GM12864 (cell line): Measurements from ENCODE around the gene PDE1A.

Source experiments
- DNase-seq: peaks from one replicate; pipeline ENCODE4 v3.0.0-alpha.2; 2011; ENCODE audit warnings: low read depth
- H3K4me3 ChIP-seq: 2 replicates; pipeline ENCODE4 v1.5.1; 2011; ENCODE audit warnings: mild to moderate bottlenecking, low read depth, low read length, control low read depth
- CTCF ChIP-seq: IDR thresholded peaks from 2 replicates; pipeline ENCODE4 v1.5.1; 2011; ENCODE audit warnings: low read depth, mild to moderate bottlenecking, moderate library complexity, low read length, control low read depth, inconsistent platforms; ENCODE audit errors: missing control alignments

The PDE1A gene

GRCh38 chr2:182351427-182351826 lies 75.4 kb downstream of the PDE1A start:
- DNase-seq = no peak
- no peak for TF ChIP-seq CTCF
- no peak overlapping the region for H3K4me3 ChIP-seq

- no peak overlapping the region for H3K4me3 ChIP-seq
- no peak for TF ChIP-seq CTCF
- DNase-seq = no peak
These were observed 77.6 kb downstream of the PDE1A start for GRCh38 chr2:182349268-182349667.

- no peak for DNase-seq
- H3K4me3 ChIP-seq = no peak overlapping the region
- no peak for TF ChIP-seq CTCF
These were observed 81.5 kb downstream of the PDE1A start for GRCh38 chr2:182345384-182345783.

- no peak for DNase-seq
- no peak overlapping the region for H3K4me3 ChIP-seq
- no peak for TF ChIP-seq CTCF
These were observed 96.2 kb downstream of the PDE1A start for GRCh38 chr2:182330451-182331305.

GRCh38 chr2:182324665-182325064 lies 102.2 kb downstream of the PDE1A start:
- TF ChIP-seq CTCF = no peak
- DNase-seq = no peak
- no peak overlapping the region for H3K4me3 ChIP-seq

GRCh38 chr2:182321096-182321495 lies 105.7 kb downstream of the PDE1A start:
- no peak overlapping the region for H3K4me3 ChIP-seq
- no peak for DNase-seq
- no peak for TF ChIP-seq CTCF
